A673 (cell line): ENCODE measurements around the gene OR52A5. TPM values are rescaled to one million over a fixed set of nuclear protein-coding genes. Genes with fewer than 3 reads are reported as not detected.

Experiments used
- BruUV-seq: library from RNA; stranded (reverse); fragments of 400-500 nt; replicated peaks from 2 replicates; lab custom pipeline; 2021; lab: Mats Ljungman, UMichigan
- CTCF ChIA-PET: fragments of 300-600 bp; sonication (Branson Sonifier 250); formaldehyde crosslinking; loops from one replicate; lab custom pipeline; 2022; ENCODE audit warnings: antibody characterized with exemption; lab: Charles Lee
- POLR2A ChIA-PET: fragments of 300-600 bp; sonication (Branson Sonifier 250); formaldehyde crosslinking; loops from one replicate; lab custom pipeline; 2022; ENCODE audit warnings: antibody characterized with exemption; ENCODE audit not compliant: low non-redundant PET; lab: Charles Lee
- DNase-seq: peaks from one replicate; pipeline ENCODE4 v3.0.0-alpha.2; 2015; ENCODE audit warnings: low spot score
- H3K27ac ChIP-seq: fragments of 200-600 bp; sonication (generic); 2 replicates; pipeline ENCODE4 v1.5.1; 2016; ENCODE audit warnings: mixed run types, low read depth, mild to moderate bottlenecking, mixed read lengths, antibody characterized with exemption, low read length; ENCODE audit not compliant: poor library complexity, severe bottlenecking
- H3K27me3 ChIP-seq: fragments of 200-600 bp; sonication (generic); replicated peaks from 2 replicates; pipeline ENCODE4 v1.6.1; 2017; ENCODE audit warnings: mixed run types, low read depth, mild to moderate bottlenecking, mixed read lengths, antibody characterized with exemption, low read length; ENCODE audit not compliant: insufficient read depth, poor library complexity
- H3K36me3 ChIP-seq: fragments of 200-600 bp; sonication (generic); 2 replicates; pipeline ENCODE4 v1.6.1; 2016; ENCODE audit warnings: mixed run types, mild to moderate bottlenecking, mixed read lengths, antibody characterized with exemption, low read length; ENCODE audit not compliant: insufficient read depth, poor library complexity, severe bottlenecking
- H3K4me1 ChIP-seq: fragments of 200-600 bp; sonication (generic); 2 replicates; pipeline ENCODE4 v1.6.1; 2017; ENCODE audit warnings: mixed run types, mild to moderate bottlenecking, mixed read lengths, antibody characterized with exemption, low read length; ENCODE audit not compliant: insufficient read depth, poor library complexity, severe bottlenecking
- H3K4me3 ChIP-seq: fragments of 200-600 bp; sonication (generic); 2 replicates; pipeline ENCODE4 v1.5.1; 2016; ENCODE audit warnings: low read depth, mixed run types, mild to moderate bottlenecking, mixed read lengths, low read length; ENCODE audit not compliant: poor library complexity, severe bottlenecking
- H3K9me3 ChIP-seq: fragments of 200-600 bp; sonication (generic); 2 replicates; pipeline ENCODE4 v1.6.1; 2016; ENCODE audit warnings: mixed run types, low read depth, mild to moderate bottlenecking, mixed read lengths, antibody characterized with exemption, low read length; ENCODE audit not compliant: poor library complexity, severe bottlenecking
- CTCF ChIP-seq: fragments of 300-800, 200-600 bp; sonication (generic); conservative IDR thresholded peaks from 2 replicates; pipeline ENCODE4 v1.5.1; 2017; ENCODE audit warnings: low read depth, mild to moderate bottlenecking, antibody characterized with exemption, low read length, moderate library complexity, mixed read lengths
- EZH2 ChIP-seq: fragments of 200-600 bp; sonication (generic); IDR thresholded peaks from 2 replicates; pipeline ENCODE4 v1.6.1; 2017; ENCODE audit warnings: borderline replicate concordance, low read depth, mild to moderate bottlenecking, mixed read lengths, antibody characterized with exemption, low read length; ENCODE audit not compliant: poor library complexity, severe bottlenecking
- intact Hi-C: fragments of 100-400 bp; cut with micrococcal nuclease; formaldehyde crosslinking; loops from one replicate; pipeline ENCODE4 v1.10.0; 2022; ENCODE audit not compliant: unreplicated experiment
- total RNA-seq: library from RNA; stranded (reverse); gene quantifications from 2 replicates; pipeline ENCODE4 v1.2.3, GENCODE V29; 2021

OR52A5 gene
- total RNA-seq, 1 experiment from 2014 or later: not detected

- TF ChIP-seq EZH2 (no peak), CTCF (no peak)
- intact Hi-C loops: no loop called here
- no TSS peak for BruUV-seq
- no peak for DNase-seq
- Histone ChIP-seq H3K4me1 (no peaks in the 10 kb centered on the region), H3K4me3 (no peak overlapping the region), H3K36me3 (no peaks in the 10 kb centered on the region), H3K27ac (no peak overlapping the region), H3K27me3 (no peaks in the 10 kb centered on the region), H3K9me3 (no peaks in the 10 kb centered on the region)
- CTCF ChIA-PET: no interaction called here
- POLR2A ChIA-PET: no interaction called here
Observed at GRCh38 chr11:5090668-5091067, 47.5 kb downstream of the OR52A5 start.

- Histone ChIP-seq H3K27me3 (no peaks in the 10 kb centered on the region), H3K4me1 (no peaks in the 10 kb centered on the region), H3K4me3 (no peak overlapping the region), H3K9me3 (no peaks in the 10 kb centered on the region), H3K27ac (no peak overlapping the region), H3K36me3 (no peaks in the 10 kb centered on the region)
- CTCF ChIA-PET: no interaction called here
- POLR2A ChIA-PET: no interaction called here
- TF ChIP-seq CTCF: no peak
- TF ChIP-seq EZH2: no peak
- no peak for DNase-seq
- intact Hi-C loops: no loop called here
- no TSS peak for BruUV-seq
Observed at GRCh38 chr11:5088556-5088955, 49.6 kb downstream of the OR52A5 start.

GRCh38 chr11:5083602-5084001 is 54.6 kb downstream of the OR52A5 start:
- intact Hi-C loops: no loop called here
- TF ChIP-seq CTCF: no peak
- TF ChIP-seq EZH2: no peak
- Histone ChIP-seq H3K4me1 (no peaks in the 10 kb centered on the region), H3K4me3 (no peak overlapping the region), H3K27me3 (no peaks in the 10 kb centered on the region), H3K36me3 (no peaks in the 10 kb centered on the region), H3K9me3 (no peaks in the 10 kb centered on the region), H3K27ac (no peak overlapping the region)
- ChIA-PET POLR2A (no interaction called here), CTCF (no interaction called here)
- DNase-seq: no peak
- no TSS peak for BruUV-seq
